ENCODE results near the gene CER1.
A peak's percentile ranks its signal among the peaks of the same experiment; 100 is the strongest.

Gene CER1, protein sequence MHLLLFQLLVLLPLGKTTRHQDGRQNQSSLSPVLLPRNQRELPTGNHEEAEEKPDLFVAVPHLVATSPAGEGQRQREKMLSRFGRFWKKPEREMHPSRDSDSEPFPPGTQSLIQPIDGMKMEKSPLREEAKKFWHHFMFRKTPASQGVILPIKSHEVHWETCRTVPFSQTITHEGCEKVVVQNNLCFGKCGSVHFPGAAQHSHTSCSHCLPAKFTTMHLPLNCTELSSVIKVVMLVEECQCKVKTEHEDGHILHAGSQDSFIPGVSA

GRCh38 chr9:14722391-14723035 lies at the start of gene CER1:
Gene CER1, minus strand, starts transcription at chr9:14722733. Its CDS starts 61 bp downstream, at chr9:14722672.
- CTCF ChIA-PET, result interaction anchor here (1.1 kb wide), 1 partner anchor 13 kb away, joined by 3 read pairs; no protein-coding TSS in a partner anchor
- POLR2A ChIA-PET, result interaction anchor here (1.5 kb wide), 1 partner anchor 29 kb away, joined by 5 read pairs; the partner anchor contains the start of gene ZDHHC21
- Histone ChIP-seq H3K27ac (ENCODE audit: extremely low read depth, low read depth, low read length) (no peak within 1 kb of the TSS), H3K4me3 (ENCODE audit: low read depth, low read length) (no peak within 1 kb of the TSS), H3K9me3 (ENCODE audit: control insufficient read depth, insufficient read depth, low read depth, low read length) (no peaks in the 10 kb centered on the region), H3K4me1 (ENCODE audit: control insufficient read depth, insufficient read depth, low read length) (no peaks in the 10 kb centered on the region), H3K36me3 (ENCODE audit: control insufficient read depth in 2 of 2, insufficient read depth in 1 of 2, low read length in 2 of 2) (no peaks in the 10 kb centered on the region)
- TF ChIP-seq ZIC2 (tag by site-specific recombination; IDR thresholded peaks at IDR 0.05), result peak; percentile 47; the same call in 1 of the 2 replicates
- no peak for TF ChIP-seq ZNF623 (tag by site-specific recombination; IDR thresholded peaks at IDR 0.05)
- TF ChIP-seq GLIS1 (tag by site-specific recombination; IDR thresholded peaks at IDR 0.05), result peak; percentile 84
- no peak for TF ChIP-seq FEZF1 (tag by site-specific recombination; IDR thresholded peaks at IDR 0.05)
- TF ChIP-seq ZNF791 (tag by site-specific recombination; IDR thresholded peaks at IDR 0.05), result no peak

GRCh38 chr9:14770592-14770991 lies 48.1 kb upstream of the CER1 start:
- H3K4me1 ChIP-seq (ENCODE audit: control insufficient read depth, insufficient read depth, low read length), result no peaks in the 10 kb centered on the region
- no peak for TF ChIP-seq OSR2 (tag by site-specific recombination; IDR thresholded peaks at IDR 0.05)
- TF ChIP-seq ZNF354C (tag by site-specific recombination; IDR thresholded peaks at IDR 0.05; ENCODE audit: borderline replicate concordance, low read depth), result no peak
- TF ChIP-seq ZNF76 (tag by site-specific recombination; IDR thresholded peaks at IDR 0.05; ENCODE audit: borderline replicate concordance, low read depth), result no peak
- no peak for TF ChIP-seq PATZ1 (tag by site-specific recombination; IDR thresholded peaks at IDR 0.05)
- H3K4me3 ChIP-seq (ENCODE audit: low read depth, low read length), result no peak overlapping the region
- no peaks in the 10 kb centered on the region for H3K9me3 ChIP-seq (ENCODE audit: control insufficient read depth, insufficient read depth, low read depth, low read length)
- CTCF ChIA-PET, result interaction anchor here (0.6 to 7.1 kb wide), 7 partner anchors 33 to 379 kb away, joined by 3 to 68 read pairs (median 7); no protein-coding TSS in a partner anchor
- POLR2A ChIA-PET, result no interaction called here
- no peaks in the 10 kb centered on the region for H3K36me3 ChIP-seq (ENCODE audit: control insufficient read depth in 2 of 2, insufficient read depth in 1 of 2, low read length in 2 of 2)
- H3K27ac ChIP-seq (ENCODE audit: extremely low read depth, low read depth, low read length), result no peak overlapping the region

DNA sequence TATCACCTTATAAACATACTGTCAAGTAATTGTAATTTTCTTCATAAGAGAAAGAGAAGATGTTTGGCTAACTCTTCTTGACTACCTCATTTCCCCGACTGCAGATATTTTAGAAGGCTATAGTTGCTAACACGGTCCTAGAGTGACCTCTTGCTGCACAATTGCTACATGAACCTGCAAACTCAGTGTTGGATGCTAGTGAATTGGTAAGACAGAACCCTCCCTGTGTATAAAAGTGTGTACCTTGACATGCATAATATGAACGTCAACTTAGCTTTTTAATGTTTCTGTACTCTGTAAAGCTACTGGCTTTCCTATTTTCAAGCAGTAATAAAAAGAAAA lies 46.7 kb upstream of the CER1 start:
- Histone ChIP-seq H3K4me3 (ENCODE audit: low read depth, low read length) (no peak overlapping the region), H3K9me3 (ENCODE audit: control insufficient read depth, insufficient read depth, low read depth, low read length) (no peaks in the 10 kb centered on the region), H3K36me3 (ENCODE audit: control insufficient read depth in 2 of 2, insufficient read depth in 1 of 2, low read length in 2 of 2) (no peaks in the 10 kb centered on the region), H3K4me1 (ENCODE audit: control insufficient read depth, insufficient read depth, low read length) (no peaks in the 10 kb centered on the region), H3K27ac (ENCODE audit: extremely low read depth, low read depth, low read length) (no peak overlapping the region)
- CTCF ChIA-PET, result interaction anchor here (0.6 to 7.1 kb wide), 37 partner anchors 10 to 1732 kb away, joined by 3 to 68 read pairs (median 5); no protein-coding TSS in a partner anchor
- POLR2A ChIA-PET, result no interaction called here
- TF ChIP-seq ZNF654 (tag by site-specific recombination; IDR thresholded peaks at IDR 0.05; ENCODE audit: low read depth) (peak; percentile 67), ZFP37 (tag by site-specific recombination; IDR thresholded peaks at IDR 0.05) (no peak)
- TF ChIP-seq, protein P1, sequence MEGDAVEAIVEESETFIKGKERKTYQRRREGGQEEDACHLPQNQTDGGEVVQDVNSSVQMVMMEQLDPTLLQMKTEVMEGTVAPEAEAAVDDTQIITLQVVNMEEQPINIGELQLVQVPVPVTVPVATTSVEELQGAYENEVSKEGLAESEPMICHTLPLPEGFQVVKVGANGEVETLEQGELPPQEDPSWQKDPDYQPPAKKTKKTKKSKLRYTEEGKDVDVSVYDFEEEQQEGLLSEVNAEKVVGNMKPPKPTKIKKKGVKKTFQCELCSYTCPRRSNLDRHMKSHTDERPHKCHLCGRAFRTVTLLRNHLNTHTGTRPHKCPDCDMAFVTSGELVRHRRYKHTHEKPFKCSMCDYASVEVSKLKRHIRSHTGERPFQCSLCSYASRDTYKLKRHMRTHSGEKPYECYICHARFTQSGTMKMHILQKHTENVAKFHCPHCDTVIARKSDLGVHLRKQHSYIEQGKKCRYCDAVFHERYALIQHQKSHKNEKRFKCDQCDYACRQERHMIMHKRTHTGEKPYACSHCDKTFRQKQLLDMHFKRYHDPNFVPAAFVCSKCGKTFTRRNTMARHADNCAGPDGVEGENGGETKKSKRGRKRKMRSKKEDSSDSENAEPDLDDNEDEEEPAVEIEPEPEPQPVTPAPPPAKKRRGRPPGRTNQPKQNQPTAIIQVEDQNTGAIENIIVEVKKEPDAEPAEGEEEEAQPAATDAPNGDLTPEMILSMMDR (tag by site-specific recombination; IDR thresholded peaks at IDR 0.05), result peak; percentile 34; the same call in 1 of the 2 replicates
